Karpas-422 (cell line): ENCODE measurements around the gene UBAP1L. TPM values are rescaled to one million over a fixed set of nuclear protein-coding genes. Genes with fewer than 3 reads are reported as not detected.
"Not testable (repeated sequence)": the region's sequence is repeated elsewhere in the genome, so short reads cannot be mapped to it uniquely, and the experiment has no call there.

ENCODE experiments used
- DNase-seq: peaks from one replicate; pipeline ENCODE4 v3.0.0-alpha.2; 2015
- H2AFZ ChIP-seq: fragments of 200-600 bp; sonication (generic); 2 replicates; pipeline ENCODE4 v1.6.1; 2014; ENCODE audit warnings: antibody characterized with exemption, low read length, mixed read lengths
- H3K27ac ChIP-seq: fragments of 200-600 bp; sonication (generic); 2 replicates; pipeline ENCODE4 v1.5.1; 2014; ENCODE audit warnings: mild to moderate bottlenecking, low read length, moderate library complexity
- H3K27me3 ChIP-seq: fragments of 200-600 bp; sonication (generic); 2 replicates; pipeline ENCODE4 v1.6.1; 2014; ENCODE audit warnings: low read length, mixed read lengths
- H3K36me3 ChIP-seq: fragments of 200-600 bp; sonication (generic); 2 replicates; pipeline ENCODE4 v1.6.1; 2014; ENCODE audit warnings: low read length, mixed read lengths; ENCODE audit not compliant: insufficient read depth
- H3K4me1 ChIP-seq: fragments of 200-600 bp; sonication (generic); 2 replicates; pipeline ENCODE4 v1.6.1; 2014; ENCODE audit warnings: mild to moderate bottlenecking, low read length, mixed read lengths
- H3K4me2 ChIP-seq: fragments of 200-600 bp; sonication (generic); 2 replicates; pipeline ENCODE4 v1.6.1; 2014; ENCODE audit warnings: low read length, low read depth, mild to moderate bottlenecking; ENCODE audit not compliant: poor library complexity, severe bottlenecking
- H3K4me3 ChIP-seq: fragments of 200-600 bp; sonication (generic); 2 replicates; pipeline ENCODE4 v1.5.1; 2014; ENCODE audit warnings: mild to moderate bottlenecking, antibody characterized with exemption, low read length, mixed read lengths
- H3K79me2 ChIP-seq: fragments of 200-600 bp; sonication (generic); 2 replicates; pipeline ENCODE4 v1.6.1; 2014; ENCODE audit warnings: mild to moderate bottlenecking, low read length, mixed read lengths
- H3K9ac ChIP-seq: fragments of 200-600 bp; sonication (generic); 2 replicates; pipeline ENCODE4 v1.6.0; 2014; ENCODE audit warnings: low read length
- H3K9me2 ChIP-seq: fragments of 200-600 bp; sonication (generic), shearing (Covaris generic); replicated peaks from 2 replicates; pipeline ENCODE4 v1.6.0; 2014; ENCODE audit warnings: mild to moderate bottlenecking, low read length, moderate library complexity; ENCODE audit not compliant: insufficient read depth
- H3K9me3 ChIP-seq: fragments of 300-700, 200-600 bp; sonication (generic); 2 replicates; pipeline ENCODE4 v1.6.1; 2014; ENCODE audit warnings: low read length, mixed read lengths
- H4K20me1 ChIP-seq: fragments of 200-600 bp; sonication (generic); 2 replicates; pipeline ENCODE4 v1.6.1; 2014; ENCODE audit warnings: mild to moderate bottlenecking, antibody characterized with exemption, low read length, low read depth; ENCODE audit not compliant: insufficient read depth
- total RNA-seq: library from RNA; depleted of rRNA; stranded (reverse); fragments of >200 nt; shearing (Covaris generic); gene quantifications from 2 replicates; pipeline ENCODE4 v1.2.3, GENCODE V29; 2014; ENCODE audit warnings: low replicate concordance

Gene UBAP1L
- total RNA-seq, 1 experiment from 2014 or later: 6.5 TPM

- Histone ChIP-seq H3K9me2 (no peaks in the 10 kb centered on the region), H3K27me3 (no peaks in the 10 kb centered on the region), H3K4me2 (no peak overlapping the region), H3K27ac (no peak overlapping the region), H3K79me2 (no peaks in the 10 kb centered on the region), H3K36me3 (peaks cover 11% of the 10 kb centered on the region), H3K4me3 (no peak overlapping the region), H3K9ac (no peak overlapping the region), H4K20me1 (no peaks in the 10 kb centered on the region), H3K9me3 (no peaks in the 10 kb centered on the region), H3K4me1 (no peaks in the 10 kb centered on the region), H2AFZ (no peak overlapping the region)
- DNase-seq: no peak
Observed at GRCh38 chr15:65096481-65097385, 18.3 kb downstream of the UBAP1L start.

- H3K4me1 ChIP-seq: no peaks in the 10 kb centered on the region
Observed at GRCh38 chr15:65095747-65096104, 19.3 kb downstream of the UBAP1L start.

GRCh38 chr15:65095011-65095746, 19.8 kb downstream of the UBAP1L start:
- H3K4me3 ChIP-seq: no peak overlapping the region
- no peaks in the 10 kb centered on the region for H3K4me1 ChIP-seq
- H3K79me2 ChIP-seq: no peaks in the 10 kb centered on the region
- H2AFZ ChIP-seq: no peak overlapping the region
- H3K9ac ChIP-seq: no peak overlapping the region
- no peaks in the 10 kb centered on the region for H4K20me1 ChIP-seq
- no peak overlapping the region for H3K4me2 ChIP-seq
- no peak for DNase-seq
- H3K36me3 ChIP-seq: peaks cover 3% of the 10 kb centered on the region
- H3K27me3 ChIP-seq: no peaks in the 10 kb centered on the region
- H3K9me2 ChIP-seq: no peaks in the 10 kb centered on the region
- H3K27ac ChIP-seq: no peak overlapping the region
- H3K9me3 ChIP-seq: no peaks in the 10 kb centered on the region

More at GRCh38 chr15:65095747-65096104, 19.3 kb downstream of the UBAP1L start:
- peaks cover 4% of the 10 kb centered on the region for H3K36me3 ChIP-seq
- H3K27ac ChIP-seq: no peak overlapping the region
- no peaks in the 10 kb centered on the region for H3K79me2 ChIP-seq
- no peak overlapping the region for H3K9ac ChIP-seq
- no peaks in the 10 kb centered on the region for H3K27me3 ChIP-seq
- H3K9me3 ChIP-seq: no peaks in the 10 kb centered on the region
- no peak overlapping the region for H3K4me2 ChIP-seq
- H4K20me1 ChIP-seq: no peaks in the 10 kb centered on the region
- no peak overlapping the region for H3K4me3 ChIP-seq
- H3K9me2 ChIP-seq: no peaks in the 10 kb centered on the region
- no peak for DNase-seq
- no peak overlapping the region for H2AFZ ChIP-seq

DNA sequence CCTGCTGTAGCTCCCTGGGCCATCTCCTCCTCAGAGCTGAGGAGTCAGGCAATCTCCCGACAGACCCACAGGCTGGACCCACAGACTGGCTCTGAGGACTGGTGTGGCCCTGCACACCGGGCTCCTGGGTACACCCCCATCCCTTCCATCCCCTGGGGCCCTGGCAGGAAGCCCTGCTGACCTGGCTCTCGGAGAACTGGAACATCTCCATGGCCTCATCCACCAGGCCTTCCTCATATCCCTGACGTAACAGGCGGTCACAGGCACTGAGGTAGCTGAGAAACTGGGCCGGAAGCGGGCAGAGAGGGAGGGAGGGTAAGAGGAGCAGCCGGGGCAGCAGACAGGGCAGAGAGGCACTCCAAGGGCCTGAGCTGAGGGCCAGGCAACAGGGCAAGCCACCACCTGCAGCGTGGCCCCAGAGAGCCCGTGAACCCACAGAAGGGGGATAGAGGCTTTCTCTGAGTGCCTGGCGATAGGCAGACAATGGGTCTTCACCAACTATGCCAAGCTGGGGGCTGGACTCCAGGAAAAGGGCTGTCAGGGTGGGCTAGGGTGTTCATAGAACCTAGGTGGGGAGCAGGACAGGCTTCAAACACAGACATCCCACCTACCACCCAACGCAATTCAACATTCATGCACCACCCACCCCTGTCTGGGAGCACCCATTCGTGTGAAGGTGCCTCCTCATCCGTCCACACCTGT, 20.6 kb downstream of the UBAP1L start:
- Histone ChIP-seq H4K20me1 (no peaks in the 10 kb centered on the region), H2AFZ (no peak overlapping the region), H3K9me2 (no peaks in the 10 kb centered on the region), H3K9ac (no peak overlapping the region), H3K9me3 (no peaks in the 10 kb centered on the region), H3K27me3 (no peaks in the 10 kb centered on the region), H3K4me2 (no peak overlapping the region), H3K36me3 (peaks cover 1% of the 10 kb centered on the region), H3K4me1 (no peaks in the 10 kb centered on the region), H3K4me3 (no peak overlapping the region), H3K79me2 (no peaks in the 10 kb centered on the region), H3K27ac (no peak overlapping the region)
- DNase-seq: no peak

GRCh38 chr15:65093793-65094170, 21.2 kb downstream of the UBAP1L start:
- not testable (repeated sequence) for DNase-seq

DNA sequence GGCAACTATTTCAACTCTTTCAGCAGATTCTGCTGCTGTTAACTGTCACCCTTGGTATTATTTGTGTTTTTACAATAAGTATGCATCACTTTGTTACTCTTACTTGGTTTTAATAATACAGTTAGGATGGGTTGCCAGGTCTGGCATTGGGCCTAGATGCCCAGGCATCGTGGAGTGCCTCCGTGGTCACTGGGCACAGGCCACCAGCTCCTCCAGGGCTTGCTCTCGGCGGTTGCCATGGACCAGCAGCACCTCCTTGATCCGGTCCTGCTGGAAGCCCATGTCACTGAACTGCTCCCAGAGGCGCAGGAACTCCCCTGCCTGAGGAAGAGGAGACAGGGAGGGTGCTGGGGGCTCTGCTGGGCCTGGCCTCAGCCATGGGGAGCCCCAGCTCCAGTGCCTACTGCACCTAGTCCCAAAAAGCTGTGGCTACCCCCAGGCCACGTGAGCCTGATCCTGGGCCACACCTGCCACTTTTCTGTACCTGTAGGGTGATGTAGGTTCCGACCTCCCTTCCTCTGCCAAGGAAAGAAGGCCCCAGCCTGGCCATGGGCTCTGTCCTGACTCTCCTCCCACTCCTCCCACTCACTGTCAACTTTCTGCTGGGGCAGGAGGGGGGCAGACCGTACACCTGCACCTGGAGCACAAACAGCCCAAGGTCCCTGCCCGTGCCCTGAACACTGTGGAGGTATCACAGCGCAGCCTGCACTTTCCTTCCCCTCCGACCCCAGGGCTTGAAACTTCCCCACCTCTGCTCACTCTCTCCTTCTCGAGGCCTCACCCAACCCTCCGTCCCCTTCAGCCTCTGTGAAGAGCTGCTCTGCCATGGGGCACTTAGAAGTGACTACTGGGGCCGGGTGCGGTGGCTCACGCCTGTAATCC, 21.8 kb downstream of the UBAP1L start:
- H3K9me3 ChIP-seq: no peaks in the 10 kb centered on the region
- H3K4me3 ChIP-seq: no peak overlapping the region
- H2AFZ ChIP-seq: no peak overlapping the region
- H3K9me2 ChIP-seq: no peaks in the 10 kb centered on the region
- no peaks in the 10 kb centered on the region for H3K79me2 ChIP-seq
- DNase-seq: no peak
- H3K27me3 ChIP-seq: no peaks in the 10 kb centered on the region
- no peak overlapping the region for H3K4me2 ChIP-seq
- no peak overlapping the region for H3K9ac ChIP-seq
- H3K27ac ChIP-seq: no peak overlapping the region
- no peaks in the 10 kb centered on the region for H4K20me1 ChIP-seq
- no peaks in the 10 kb centered on the region for H3K4me1 ChIP-seq
- no peaks in the 10 kb centered on the region for H3K36me3 ChIP-seq

More at GRCh38 chr15:65093793-65094170, 21.2 kb downstream of the UBAP1L start:
- not testable (repeated sequence) for H3K9me3 ChIP-seq, H3K79me2 ChIP-seq, H3K27ac ChIP-seq, H2AFZ ChIP-seq, H3K4me1 ChIP-seq, H3K9me2 ChIP-seq, H3K4me2 ChIP-seq, H3K4me3 ChIP-seq, H3K36me3 ChIP-seq, H3K27me3 ChIP-seq, H4K20me1 ChIP-seq, H3K9ac ChIP-seq

GRCh38 chr15:65091946-65092770, 22.8 kb downstream of the UBAP1L start:
- H3K4me3 ChIP-seq: no peak overlapping the region
- H3K36me3 ChIP-seq: no peaks in the 10 kb centered on the region
- no peaks in the 10 kb centered on the region for H3K4me1 ChIP-seq
- H3K9me3 ChIP-seq: no peaks in the 10 kb centered on the region
- H3K27ac ChIP-seq: no peak overlapping the region
- H3K27me3 ChIP-seq: no peaks in the 10 kb centered on the region
- no peaks in the 10 kb centered on the region for H3K79me2 ChIP-seq
- DNase-seq: no peak
- H3K9ac ChIP-seq: no peak overlapping the region
- no peaks in the 10 kb centered on the region for H3K9me2 ChIP-seq
- no peak overlapping the region for H2AFZ ChIP-seq
- no peak overlapping the region for H3K4me2 ChIP-seq
- H4K20me1 ChIP-seq: no peaks in the 10 kb centered on the region
